ENCODE measurements around the gene WDR35.
"Not testable (repeated sequence)": the region's sequence is repeated elsewhere in the genome, so short reads cannot be mapped to it uniquely, and the experiment has no call there.

The WDR35 gene

DNA sequence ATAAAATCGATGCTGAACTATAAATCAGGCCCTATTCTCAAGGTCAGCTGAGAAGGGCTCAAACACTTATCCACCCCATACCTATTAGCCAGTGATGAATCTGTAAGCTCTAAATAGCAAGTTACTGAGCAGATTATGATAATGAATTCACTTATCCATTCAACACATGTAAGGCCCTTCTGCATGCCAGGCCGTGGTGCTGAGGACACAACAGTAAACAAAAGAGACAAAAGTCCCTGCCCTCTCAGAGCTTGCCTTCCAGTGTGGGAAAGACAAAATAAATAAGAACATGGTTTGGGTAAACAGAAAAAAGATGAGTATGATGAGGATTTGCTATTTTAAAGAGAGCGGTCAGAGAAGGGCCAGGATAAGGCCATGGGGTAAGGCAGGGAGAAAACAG lies 99.8 kb downstream of the WDR35 start:
- DNase-seq, result no peak

DNA sequence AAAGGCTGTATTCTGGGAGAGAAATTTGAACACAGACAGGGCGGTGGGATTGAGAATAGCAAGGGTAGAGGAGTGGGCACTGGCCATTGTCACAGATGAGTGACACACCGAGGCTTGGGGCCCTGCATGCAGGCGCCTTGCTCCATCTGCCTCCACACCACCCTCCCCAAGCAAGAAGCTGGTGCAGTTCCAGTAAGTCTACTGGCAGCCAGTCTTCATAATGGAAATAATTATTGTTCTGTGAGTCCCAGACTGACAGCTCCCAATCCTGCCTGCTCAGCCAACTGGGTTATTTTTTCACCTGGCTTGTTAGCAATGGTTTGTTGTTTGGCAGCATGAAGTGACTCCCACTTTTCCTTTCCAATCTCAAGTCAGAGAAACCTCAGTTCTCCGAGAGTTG lies 101.1 kb downstream of the WDR35 start:
- no peak for DNase-seq

DNA sequence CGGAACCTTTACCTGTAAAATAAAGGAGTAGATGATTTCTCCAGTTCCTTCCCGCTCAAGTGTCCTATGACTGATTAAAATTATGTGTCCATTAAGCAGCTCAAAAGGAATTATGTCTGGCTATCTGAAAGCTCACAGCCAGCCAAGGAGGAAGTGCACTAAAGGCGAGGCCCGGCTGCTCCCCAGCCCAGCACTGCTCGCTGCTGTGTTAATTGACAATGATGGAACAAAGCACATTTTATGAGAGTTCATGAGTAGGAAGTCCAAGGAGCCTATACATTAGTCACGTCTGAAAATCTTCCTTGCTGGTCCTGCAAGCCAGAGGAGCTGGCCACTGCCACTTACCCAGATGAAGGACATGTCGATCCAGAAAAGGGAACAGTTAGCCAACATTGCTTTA lies 102.4 kb downstream of the WDR35 start:
- no peak for DNase-seq

DNA sequence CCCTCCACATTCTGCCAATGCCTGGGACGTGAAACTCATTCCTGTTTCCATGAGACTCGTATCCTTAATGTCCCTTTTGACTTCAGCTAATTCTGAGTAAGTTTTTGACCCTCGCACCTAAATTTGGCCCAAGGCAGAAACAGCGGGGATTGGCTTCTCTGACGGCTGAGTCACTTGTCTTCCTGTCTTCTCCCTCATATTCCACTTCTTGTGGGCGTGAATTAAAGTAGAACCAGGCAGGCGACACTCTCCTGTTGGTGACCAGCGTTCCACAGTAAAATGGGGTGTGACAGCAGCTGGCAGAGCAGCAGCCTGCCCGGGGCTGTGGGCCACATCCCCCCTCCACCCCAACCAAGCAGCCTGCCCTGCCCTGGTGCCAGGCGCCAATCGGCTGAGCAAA lies 103.6 kb downstream of the WDR35 start:
- DNase-seq, result no peak

DNA sequence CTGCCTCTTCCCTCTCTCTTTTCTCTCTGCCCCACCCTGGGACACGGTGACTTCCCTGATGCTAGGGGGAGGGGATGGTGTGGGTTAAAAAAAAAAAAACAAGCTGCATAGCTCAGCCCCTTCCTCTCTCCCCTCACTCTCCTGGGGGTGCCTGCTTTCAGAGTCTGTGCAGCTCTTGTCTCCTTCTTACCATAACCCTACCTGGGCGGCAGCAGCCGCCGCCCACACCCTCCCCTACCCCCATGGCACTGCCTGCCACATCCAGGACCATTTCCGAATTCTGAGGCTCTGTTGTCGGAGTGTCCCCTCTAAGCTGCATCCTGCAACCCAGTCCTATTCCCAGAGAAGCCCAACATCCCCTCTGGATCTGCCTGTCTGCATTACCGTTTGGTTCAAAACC lies 104.1 kb downstream of the WDR35 start:
- no peak for DNase-seq

DNA sequence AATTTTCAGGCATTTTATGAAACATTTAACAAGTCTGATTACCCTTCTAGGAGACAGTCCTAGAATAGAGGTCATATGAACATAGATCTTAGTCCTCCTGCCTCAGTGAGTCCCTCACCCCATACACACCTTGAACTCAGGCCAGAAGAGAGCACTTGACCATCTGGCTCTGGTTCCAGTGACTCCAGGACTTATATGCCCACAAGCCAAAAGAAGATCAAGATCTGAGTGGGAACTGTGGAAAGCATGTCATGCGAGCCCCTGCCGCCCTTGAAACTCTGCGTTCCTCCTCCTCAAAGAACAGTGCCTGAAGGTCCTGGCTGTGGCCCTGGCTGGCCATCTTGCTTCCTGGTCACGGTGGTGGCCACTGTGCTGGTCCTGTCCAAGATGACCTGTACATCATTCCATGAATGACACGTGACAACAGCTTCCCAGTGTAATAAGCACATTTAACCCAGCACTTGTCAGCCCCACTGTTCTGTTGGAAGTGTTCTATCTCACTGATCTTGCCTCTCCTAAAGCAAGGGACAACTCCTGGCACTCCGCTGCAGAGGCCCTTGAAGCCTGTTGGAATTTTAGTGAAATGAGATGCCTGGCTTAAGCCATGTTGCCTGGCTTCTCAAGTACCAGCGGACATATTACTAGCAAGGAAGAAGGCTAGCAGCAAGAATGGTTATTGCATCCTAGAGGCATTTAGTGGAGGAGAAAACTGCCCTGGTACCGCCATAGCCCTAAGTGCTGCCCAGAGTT lies 105.8 kb downstream of the WDR35 start:
- DNase-seq, result no peak

DNA sequence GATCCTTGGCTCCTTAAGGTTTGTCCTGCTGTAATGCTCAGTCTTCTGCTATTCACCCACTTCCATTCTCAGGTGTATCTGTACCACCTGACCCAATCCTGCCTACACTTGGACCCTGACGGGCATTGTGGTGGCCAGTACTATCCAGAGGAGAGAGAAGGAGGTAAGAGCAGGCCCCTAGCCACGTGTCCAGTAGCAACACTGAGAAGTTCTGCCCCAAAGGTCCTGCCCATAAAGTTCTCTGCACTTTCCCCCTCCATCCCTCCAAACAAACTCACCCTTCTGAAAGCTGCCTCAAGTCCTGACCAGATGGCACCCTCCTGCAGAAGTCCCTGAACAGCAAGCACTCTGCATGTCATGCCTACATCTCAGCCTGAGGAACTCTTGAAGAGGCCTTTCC lies 106.4 kb downstream of the WDR35 start:
- DNase-seq, result no peak

DNA sequence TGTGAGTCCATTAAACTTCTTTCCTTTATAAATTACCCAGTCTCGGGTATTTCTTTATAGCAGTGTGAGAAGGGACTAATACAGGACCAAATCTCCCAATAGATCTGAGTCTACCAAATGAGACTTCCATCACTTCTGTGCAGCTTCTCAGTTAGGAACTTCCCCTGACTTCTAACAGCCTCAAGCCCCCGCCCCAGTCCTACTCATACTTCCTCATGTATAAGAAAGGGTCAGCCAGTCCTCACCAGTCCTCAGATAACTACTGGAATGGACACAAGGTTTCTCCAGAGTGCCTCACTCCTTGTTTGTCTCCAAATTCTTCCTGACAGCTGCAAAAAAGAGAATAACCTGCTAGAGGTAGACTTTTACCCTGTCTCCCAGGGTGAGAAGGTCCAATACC lies 107.6 kb downstream of the WDR35 start:
- no peak for DNase-seq

DNA sequence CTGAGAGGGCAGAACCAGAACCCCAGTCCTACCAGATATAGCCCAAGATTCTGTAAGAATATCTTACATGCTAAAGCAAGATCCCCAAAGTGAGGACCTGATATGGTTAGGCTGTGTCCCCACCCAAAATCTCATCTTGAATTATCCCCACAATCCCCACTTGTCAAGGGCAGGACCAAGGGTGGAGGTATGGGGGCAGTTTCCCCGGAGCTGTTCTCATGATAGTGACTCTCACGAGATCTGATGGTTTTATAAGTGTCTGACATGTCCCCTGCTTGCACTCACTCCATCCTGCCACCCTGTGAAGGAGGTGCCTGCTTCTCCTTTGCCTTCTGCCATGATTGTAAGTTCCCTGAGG lies 108.0 kb downstream of the WDR35 start:
- DNase-seq, result no peak

DNA sequence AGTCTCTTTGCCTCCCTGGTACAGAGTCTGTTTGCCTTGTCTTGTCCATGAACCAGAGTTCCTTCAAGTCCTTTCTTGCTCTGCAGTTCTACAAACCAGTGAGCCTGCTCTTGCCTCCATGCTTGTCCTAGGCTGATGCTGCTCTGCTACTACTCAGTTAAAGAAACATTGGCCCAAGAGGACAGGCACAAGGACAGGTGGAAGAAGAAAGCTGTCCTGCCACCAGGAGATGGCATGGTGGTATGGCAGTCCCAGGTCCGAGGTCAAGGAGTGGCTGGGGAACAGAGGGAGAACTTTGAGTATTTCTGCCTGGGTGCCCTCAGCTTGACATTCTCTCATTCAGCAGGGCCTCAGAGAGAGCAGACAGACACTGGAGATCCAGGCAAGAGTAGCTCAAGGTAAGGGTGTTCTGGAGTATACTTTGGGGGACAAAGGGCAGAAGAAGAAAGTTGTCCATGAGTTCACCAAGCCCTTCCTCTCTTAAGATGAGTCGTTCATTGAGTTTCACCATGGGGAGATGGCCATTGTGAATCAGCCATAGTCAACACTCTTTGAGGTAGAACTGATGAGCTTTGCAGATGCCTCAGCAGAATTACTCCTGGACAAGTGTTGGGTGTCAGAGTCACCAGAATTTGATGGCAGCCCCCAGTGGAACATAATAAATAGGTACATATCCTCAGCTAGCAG lies 108.5 kb downstream of the WDR35 start:
- no peak for DNase-seq

DNA sequence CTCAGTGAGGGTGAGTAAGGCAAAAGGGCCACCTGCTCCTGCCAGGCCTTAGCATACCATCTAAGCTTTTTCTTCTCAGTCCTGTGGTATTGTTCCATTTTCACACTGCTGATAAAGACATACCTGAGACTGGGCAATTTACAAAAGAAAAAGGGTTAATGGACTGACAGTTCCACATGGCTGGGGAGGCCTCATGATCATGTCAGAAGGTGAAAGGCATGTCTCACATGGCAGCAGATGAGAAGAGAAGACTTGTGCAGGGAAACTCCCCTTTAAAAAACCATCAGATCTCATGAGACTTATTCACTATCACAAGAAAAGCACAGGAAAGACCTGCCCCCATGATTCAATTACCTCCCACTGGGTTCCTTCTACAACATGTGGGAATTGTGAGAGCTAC lies 109.7 kb downstream of the WDR35 start:
- DNase-seq, result not testable (repeated sequence)

DNA sequence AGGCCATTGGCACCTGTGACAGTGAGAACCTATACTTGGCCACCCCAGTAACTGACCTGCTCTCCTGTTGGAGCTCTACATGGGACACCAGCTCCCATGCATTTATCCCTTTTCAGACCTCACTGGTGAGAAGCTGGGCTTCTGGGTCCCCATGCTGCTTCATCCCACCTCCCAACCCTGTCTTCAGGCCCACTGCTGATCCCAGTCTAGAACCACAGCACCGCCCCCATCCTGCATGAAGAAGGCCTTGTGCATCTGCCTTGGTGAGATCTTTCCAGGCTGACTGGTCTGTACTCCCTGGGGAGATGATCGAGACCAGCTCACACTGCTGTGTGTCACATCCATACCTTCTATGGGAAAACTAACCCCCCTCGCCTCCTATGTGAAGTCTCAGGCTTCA lies 110.8 kb downstream of the WDR35 start:
- no peak for DNase-seq

DNA sequence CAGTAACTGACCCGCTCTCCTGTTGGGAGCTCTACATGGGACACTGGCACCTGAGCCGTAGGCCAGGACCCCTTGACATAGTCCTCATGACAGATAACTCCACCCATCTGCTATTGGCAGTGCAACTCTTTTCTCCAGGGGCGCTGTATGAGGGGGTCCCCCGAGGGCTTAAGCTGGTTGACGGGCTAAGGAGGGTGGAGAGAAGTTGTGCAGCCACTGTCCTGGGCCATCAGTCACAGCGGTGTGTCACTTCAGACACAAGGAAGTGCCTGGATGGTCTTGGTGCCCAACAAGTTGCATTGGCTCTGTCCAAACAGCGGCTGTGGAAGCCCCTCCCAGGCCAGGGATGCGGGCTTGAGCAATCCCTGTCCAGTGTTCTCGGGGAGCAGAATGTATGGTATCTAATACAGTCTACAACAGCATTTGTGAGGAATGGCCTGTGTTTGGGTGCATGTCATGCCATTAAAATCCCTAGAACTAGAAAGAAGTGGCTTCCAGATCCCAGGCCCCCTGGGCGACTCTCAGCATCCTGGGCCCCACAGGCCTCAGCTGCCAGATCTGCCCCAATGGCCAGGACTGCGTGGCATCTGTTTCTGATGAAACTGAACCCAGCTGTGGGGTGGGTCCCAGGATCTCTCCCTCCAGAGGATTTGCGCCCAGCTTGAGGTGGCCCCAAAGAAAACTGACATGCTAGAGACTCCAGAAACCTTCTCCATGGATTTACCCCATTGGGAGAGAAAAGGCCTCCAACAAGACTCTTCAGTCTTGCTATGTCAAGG lies 111.4 kb downstream of the WDR35 start:
- no peak for DNase-seq

DNA sequence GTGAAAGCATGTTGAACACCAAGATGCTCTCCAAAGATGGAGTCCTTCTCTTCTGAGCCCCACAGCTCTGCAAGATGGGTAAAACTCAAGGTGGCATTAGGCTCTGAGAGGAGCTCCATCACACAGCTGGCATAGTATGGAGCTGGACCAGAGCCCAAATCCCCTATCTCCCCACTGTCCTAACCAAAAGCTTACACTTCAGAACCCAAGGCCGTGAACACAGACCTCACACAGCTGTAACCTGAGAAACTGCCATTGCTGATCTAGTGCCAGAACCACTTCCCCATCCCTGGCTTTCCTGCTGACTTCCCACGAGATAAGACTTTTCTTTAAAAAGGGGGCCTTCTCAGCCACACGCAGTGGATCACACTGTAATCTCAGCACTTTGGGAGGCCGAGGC lies 113.2 kb downstream of the WDR35 start:
- no peak for DNase-seq

DNA sequence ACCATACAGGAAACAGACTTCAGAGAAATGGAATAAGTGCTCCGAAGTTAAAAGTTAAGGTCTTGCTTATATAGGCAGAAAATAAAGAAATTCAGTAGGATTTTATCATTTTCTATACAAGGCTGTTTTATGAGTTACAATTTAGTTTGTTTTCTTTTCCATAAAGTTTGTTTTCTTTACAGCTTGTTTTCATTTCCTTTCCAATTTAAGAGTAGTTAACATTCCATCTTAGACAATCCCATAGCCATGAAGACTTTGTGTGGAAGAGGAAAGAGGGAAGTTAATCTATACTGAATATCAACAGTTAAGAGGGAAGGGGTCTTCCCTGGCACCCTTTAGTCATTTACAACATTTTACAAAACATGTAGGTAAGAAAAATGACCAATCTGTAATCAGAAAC lies 114.6 kb downstream of the WDR35 start:
- no peak for DNase-seq

DNA sequence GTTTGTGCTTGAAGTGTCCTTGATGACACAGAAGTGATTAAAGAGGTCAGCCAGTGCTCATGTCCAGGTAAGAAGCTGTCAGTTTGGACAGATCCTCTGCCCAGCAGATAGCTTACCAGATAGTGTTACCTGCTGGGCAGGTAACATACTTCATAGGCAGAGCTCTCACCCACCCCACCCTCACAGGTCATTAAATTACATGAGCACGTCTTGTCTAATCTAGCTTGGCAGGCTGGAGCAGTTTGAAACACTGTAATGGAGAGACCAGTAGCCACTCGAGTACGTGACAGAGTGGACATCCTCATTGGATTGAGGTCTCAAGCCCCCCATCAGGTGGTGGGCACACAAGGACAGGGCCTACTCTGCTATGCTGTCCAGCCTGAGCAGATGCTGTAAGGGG lies 115.2 kb downstream of the WDR35 start:
- no peak for DNase-seq

DNA sequence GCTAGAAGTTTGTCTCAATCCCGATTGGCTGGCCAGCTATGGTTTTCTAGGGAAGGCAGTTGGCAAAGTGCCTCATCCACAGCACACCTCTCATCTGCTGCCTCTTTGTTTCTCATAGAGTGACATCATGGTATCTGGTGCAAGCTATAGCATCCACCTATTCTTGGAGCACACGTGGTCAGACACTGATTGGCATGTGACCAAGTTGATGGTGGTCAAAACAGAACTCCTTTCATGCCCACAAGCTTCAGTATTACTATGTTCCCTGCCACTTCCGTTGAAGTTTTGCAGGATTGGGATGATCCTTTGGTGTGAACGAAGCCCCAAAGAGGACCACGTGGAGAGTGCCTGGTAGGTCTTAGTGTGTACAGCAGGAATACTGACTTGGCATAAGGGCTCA lies 116.9 kb downstream of the WDR35 start:
- DNase-seq, result no peak

DNA sequence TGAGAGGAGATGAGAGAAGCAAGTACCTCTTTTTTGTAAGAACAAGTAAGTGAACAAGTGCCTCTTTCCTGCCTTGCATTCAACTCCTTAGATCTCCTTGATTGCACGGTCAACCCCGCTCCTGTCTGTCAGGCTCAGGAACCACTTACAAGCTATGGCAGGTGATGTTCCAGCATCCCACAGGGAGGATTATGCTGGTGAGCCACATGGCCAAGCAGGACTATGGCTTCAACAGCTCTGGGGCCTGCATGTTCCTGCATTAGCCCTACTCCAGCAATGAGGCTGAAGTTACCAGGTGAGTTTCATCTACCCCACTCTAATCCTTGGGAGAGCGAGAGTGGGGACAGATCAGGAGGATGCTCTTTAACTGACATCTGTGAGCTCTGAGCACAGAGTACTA lies 117.6 kb downstream of the WDR35 start:
- DNase-seq, result no peak

DNA sequence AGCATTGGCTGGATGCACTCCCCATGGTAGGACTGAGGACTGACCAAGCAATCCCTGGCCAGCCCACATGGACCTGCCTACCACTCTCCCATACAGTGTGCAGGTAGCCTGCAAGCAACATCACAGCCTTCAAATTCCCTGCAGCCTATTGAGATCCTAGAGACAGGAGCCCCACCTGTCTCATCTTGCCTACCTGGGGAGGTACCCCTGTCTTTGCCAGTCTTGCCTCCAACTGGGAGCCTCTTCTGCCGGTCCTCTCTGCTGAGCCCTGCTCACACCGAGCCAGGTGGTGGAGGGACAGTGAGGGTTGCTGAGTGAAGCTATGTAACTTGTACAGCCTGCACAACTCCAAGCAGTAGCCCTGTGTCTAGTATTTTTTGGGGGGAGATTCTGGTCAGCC lies 118.1 kb downstream of the WDR35 start:
- no peak for DNase-seq

DNA sequence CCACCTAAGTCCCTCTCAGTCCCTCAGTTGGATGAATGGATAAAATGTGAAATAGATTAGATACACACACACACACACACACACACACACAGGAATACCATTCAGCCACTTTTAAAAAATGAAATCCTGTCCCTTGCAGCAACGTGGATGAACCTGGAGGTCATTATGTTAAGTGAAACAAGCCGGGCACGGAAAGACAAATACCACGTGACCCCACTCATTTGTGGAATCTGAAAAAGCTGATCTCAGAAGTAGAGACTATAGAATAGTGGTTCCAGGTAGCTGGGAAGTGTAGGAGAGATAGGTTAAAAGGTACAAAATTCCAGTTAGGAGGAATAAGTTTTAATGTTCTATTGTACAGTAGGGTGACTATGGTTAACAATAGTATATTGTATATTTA lies 119.1 kb downstream of the WDR35 start:
- DNase-seq, result no peak

DNA sequence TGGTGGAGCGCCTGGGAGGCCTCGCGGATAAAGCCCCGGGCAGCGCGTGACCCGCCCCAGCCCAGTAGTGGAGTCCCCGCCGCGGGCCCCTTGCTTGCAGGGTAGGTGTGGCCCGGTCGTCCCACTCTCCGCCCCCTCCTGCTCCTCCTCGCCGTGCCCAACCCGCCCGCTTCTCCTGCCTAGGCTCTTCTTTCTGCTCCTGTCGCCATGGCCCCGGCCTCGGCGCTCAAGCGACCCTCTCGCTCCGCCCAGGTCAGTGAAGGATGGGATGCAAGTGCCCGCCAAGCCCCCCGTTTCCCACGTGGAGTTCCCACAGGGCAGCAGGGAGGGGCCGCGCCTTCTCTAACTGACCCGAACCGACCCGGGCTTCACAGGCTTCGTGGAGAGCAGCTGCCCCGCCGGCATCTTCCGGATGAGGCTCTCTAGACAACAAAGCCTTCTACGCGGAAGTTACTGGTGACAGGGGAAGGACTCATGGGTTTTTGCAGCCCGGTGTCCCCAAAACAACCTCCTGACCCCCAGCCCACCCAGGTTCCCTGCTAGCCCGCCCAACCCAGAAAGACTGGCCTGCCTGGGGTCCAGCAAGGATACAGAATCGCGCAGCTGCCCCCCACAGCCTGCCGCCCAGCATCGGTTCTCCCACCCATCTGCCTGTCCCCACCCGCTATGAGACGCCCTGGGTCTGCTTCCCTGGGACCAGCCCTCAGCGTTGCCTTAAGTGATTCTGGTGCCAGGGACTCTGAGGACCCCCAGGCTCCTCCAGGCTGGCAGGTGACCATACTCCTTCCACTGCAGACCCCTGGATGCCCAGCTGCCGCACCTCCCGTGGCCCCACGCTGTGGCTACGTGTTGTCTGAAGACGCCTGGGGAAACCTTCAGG lies 121.0 kb downstream of the WDR35 start:
- peak; percentile 67 for DNase-seq

DNA sequence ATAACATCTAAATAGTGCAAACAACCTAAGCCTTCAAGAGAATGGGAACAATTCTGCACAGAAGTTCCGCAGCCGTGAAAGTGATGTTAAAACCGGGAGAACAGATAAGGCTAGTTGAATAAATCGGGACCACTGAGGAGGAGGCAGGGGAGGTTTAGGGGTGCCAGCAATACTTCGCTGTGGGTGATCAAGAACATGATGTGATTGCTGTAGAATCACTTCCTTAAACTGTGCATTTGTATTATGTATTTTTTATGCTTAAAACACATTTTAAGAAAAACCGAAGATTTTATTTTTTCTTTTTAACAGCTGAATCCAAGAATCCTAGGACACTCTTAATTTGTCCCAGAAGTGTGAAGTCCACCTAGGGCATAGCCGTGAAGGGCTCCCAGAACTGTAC lies 121.7 kb downstream of the WDR35 start:
- DNase-seq, result no peak

DNA sequence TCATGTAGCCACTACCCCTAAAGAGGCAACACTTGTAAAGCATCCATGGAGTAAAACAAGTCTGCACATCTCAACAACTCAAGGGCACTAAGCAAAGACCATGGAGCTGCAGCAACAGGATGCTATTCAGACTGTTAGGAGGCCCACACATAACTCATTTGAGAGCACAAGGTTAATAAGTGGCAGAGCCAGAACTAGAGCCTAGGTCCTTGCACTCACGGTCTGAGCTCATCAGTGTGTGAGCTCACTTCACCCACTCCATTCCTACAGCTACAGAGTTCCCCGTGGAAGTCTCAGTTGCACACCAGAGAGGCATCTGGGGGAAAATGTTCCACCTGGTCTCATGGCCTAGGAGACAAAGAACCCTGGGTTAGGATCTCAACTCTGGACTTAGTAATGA lies 123.1 kb downstream of the WDR35 start:
- no peak for DNase-seq
